ENCODE measurements around the gene RASD1.

DNA sequence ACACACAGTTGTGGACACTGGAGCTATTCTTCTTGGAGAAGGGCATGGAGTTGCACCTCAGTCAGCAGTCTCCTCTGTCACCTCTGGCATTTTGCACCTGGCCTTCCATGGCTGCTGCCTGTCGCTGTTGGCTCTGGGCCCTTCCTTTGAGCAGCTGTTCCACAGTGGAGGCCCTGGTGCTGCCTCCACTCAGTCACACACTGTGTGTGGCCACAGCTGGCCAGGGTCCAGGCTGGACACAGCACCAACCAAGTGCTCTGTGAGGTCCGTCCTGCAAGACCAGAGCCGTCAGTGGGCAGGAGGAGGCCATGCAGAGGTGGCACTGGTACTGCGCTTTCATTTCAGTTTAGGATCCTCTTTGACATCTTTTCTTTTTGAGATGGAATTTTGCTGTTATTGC lies 41.0 kb downstream of the RASD1 start:
- TF ChIP-seq CTCF (conservative IDR thresholded peaks at IDR 0.05) (no peak), EZH2 (IDR thresholded peaks at IDR 0.05; ENCODE audit: low read depth) (no peak)

Measured in PC-9 (cell line).